ENCODE results near the gene DPY19L3. TPM values are rescaled to one million over a fixed set of nuclear protein-coding genes. Genes with fewer than 3 reads are reported as not detected.
A peak's percentile ranks its signal among the peaks of the same experiment; 100 is the strongest.

Gene DPY19L3
- total RNA-seq, 1 experiment from 2014 or later, result 27.8 TPM

GRCh38 chr19:32361574-32362317, 43.8 kb upstream of the DPY19L3 start:
- no peak for ATAC-seq
- intact Hi-C loops (cut with micrococcal nuclease; ENCODE audit: unreplicated experiment), result no loop called here
- Histone ChIP-seq H3K27ac (ENCODE audit: low read length) (peak overlapping the region; percentile 39), H3K27me3 (ENCODE audit: control insufficient read depth, insufficient read depth, low read length) (no peaks in the 10 kb centered on the region), H3K4me1 (ENCODE audit: control insufficient read depth, insufficient read depth, low read length) (no peaks in the 10 kb centered on the region), H3K4me3 (ENCODE audit: low read depth in 2 of 2, low read length in 2 of 2) (no peak overlapping the region), H3K36me3 (ENCODE audit: control insufficient read depth, insufficient read depth, low read length) (peaks cover 51% of the 10 kb centered on the region), H3K9me3 (ENCODE audit: control insufficient read depth, insufficient read depth, low read depth, low read length) (no peaks in the 10 kb centered on the region)
- in situ Hi-C loops (cut with HindIII; ENCODE audit: low pct_unique_long_range_greater_than_20kb, low sequenced_read_pairs), result no loop called here
- CTCF ChIA-PET, result no interaction called here
- TF ChIP-seq SIN3A (IDR thresholded peaks at IDR 0.05; ENCODE audit: borderline replicate concordance, insufficient read depth, low read depth, low read length), result no peak
- TF ChIP-seq TCF7L2 (IDR thresholded peaks at IDR 0.05; ENCODE audit: low read depth, low read length), result no peak
- TF ChIP-seq CTCF (IDR thresholded peaks at IDR 0.05), result no peak
- TF ChIP-seq, protein P1, sequence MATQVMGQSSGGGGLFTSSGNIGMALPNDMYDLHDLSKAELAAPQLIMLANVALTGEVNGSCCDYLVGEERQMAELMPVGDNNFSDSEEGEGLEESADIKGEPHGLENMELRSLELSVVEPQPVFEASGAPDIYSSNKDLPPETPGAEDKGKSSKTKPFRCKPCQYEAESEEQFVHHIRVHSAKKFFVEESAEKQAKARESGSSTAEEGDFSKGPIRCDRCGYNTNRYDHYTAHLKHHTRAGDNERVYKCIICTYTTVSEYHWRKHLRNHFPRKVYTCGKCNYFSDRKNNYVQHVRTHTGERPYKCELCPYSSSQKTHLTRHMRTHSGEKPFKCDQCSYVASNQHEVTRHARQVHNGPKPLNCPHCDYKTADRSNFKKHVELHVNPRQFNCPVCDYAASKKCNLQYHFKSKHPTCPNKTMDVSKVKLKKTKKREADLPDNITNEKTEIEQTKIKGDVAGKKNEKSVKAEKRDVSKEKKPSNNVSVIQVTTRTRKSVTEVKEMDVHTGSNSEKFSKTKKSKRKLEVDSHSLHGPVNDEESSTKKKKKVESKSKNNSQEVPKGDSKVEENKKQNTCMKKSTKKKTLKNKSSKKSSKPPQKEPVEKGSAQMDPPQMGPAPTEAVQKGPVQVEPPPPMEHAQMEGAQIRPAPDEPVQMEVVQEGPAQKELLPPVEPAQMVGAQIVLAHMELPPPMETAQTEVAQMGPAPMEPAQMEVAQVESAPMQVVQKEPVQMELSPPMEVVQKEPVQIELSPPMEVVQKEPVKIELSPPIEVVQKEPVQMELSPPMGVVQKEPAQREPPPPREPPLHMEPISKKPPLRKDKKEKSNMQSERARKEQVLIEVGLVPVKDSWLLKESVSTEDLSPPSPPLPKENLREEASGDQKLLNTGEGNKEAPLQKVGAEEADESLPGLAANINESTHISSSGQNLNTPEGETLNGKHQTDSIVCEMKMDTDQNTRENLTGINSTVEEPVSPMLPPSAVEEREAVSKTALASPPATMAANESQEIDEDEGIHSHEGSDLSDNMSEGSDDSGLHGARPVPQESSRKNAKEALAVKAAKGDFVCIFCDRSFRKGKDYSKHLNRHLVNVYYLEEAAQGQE (IDR thresholded peaks at IDR 0.05; ENCODE audit: insufficient read depth in 1 of 2, low read depth in 2 of 2, low read length in 1 of 2), result no peak
- TF ChIP-seq POLR2AphosphoS5 (IDR thresholded peaks at IDR 0.05; ENCODE audit: low read depth, low read length), result no peak
- POLR2A ChIA-PET, result no interaction called here
- BruUV-seq (replicated peaks), result no TSS peak
- no peak for DNase-seq (ENCODE audit: low read depth, low spot score)

DNA sequence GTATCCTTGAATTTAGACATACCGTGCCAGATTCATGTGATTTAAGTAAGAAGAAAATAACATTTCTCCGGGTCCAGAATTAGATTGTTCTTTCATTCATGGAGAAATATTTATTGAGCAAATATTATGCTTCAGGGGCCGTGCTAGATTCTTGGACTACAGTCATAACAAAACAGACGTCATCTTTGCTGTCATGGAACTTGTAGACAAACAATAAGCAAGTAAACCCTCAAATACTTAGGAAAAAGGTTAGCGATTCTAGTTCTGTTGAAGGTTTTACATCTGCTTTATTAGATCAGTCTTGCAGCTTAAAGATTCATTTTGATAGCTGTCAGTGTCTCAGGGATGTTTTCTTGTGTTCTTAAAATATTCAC, 43.3 kb upstream of the DPY19L3 start:
- peak overlapping the region; percentile 39 for H3K27ac ChIP-seq (ENCODE audit: low read length)
- peaks cover 46% of the 10 kb centered on the region for H3K36me3 ChIP-seq (ENCODE audit: control insufficient read depth, insufficient read depth, low read length)
- BruUV-seq (replicated peaks), result no TSS peak
- H3K4me3 ChIP-seq (ENCODE audit: low read depth in 2 of 2, low read length in 2 of 2), result no peak overlapping the region
- ATAC-seq (no peak), DNase-seq (ENCODE audit: low read depth, low spot score) (no peak)
- in situ Hi-C loops (cut with HindIII; ENCODE audit: low pct_unique_long_range_greater_than_20kb, low sequenced_read_pairs) (no loop called here), intact Hi-C loops (cut with micrococcal nuclease; ENCODE audit: unreplicated experiment) (no loop called here)
- ChIA-PET POLR2A (no interaction called here), CTCF (no interaction called here)
- H3K9me3 ChIP-seq (ENCODE audit: control insufficient read depth, insufficient read depth, low read depth, low read length), result no peaks in the 10 kb centered on the region
- H3K27me3 ChIP-seq (ENCODE audit: control insufficient read depth, insufficient read depth, low read length), result no peaks in the 10 kb centered on the region
- H3K4me1 ChIP-seq (ENCODE audit: control insufficient read depth, insufficient read depth, low read length), result no peaks in the 10 kb centered on the region
- TF ChIP-seq POLR2AphosphoS5 (IDR thresholded peaks at IDR 0.05; ENCODE audit: low read depth, low read length) (no peak), CTCF (IDR thresholded peaks at IDR 0.05) (no peak), TCF7L2 (IDR thresholded peaks at IDR 0.05; ENCODE audit: low read depth, low read length) (no peak), SIN3A (IDR thresholded peaks at IDR 0.05; ENCODE audit: borderline replicate concordance, insufficient read depth, low read depth, low read length) (no peak)
- TF ChIP-seq, protein P1 (IDR thresholded peaks at IDR 0.05; ENCODE audit: insufficient read depth in 1 of 2, low read depth in 2 of 2, low read length in 1 of 2), result no peak
